Esophagus squamous epithelium (tissue), 4 donors: ENCODE data around the gene RELN.

ENCODE experiments used
- CTCF ChIP-seq, 6 experiments: fragments of 450-650 bp in 4 of 6; fragments of 200-600 bp in 2 of 6; sonication (generic) in 2 of 6; IDR thresholded peaks; one replicate each; pipeline ENCODE4 v1.5.1; 2016 to 2019; ENCODE audit warnings: antibody characterized with exemption in 6 of 6, mild to moderate bottlenecking in 4 of 6, moderate library complexity in 4 of 6
- POLR2A ChIP-seq, 4 donors: fragments of 450-650 bp; IDR thresholded peaks; one replicate each; pipeline ENCODE4 v1.6.1; 2017; ENCODE audit warnings: antibody characterized with exemption in 4 of 4, mild to moderate bottlenecking in 4 of 4, moderate library complexity in 3 of 4

- no peak for TF ChIP-seq CTCF (IDR thresholded peaks at IDR 0.05)
- TF ChIP-seq POLR2A (IDR thresholded peaks at IDR 0.05), result no peak
These were observed 223.6 kb downstream of the RELN start for GRCh38 chr7:103765901-103766300.
